ENCODE measurements around the gene MYH2.

The MYH2 gene

GRCh38 chr17:10521949-10522348 lies 27.5 kb downstream of the MYH2 start:
- no peak for TF ChIP-seq CTCF (IDR thresholded peaks at IDR 0.05; ENCODE audit: borderline replicate concordance, extremely low read depth, low read length, poor library complexity, severe bottlenecking)
- no peak for TF ChIP-seq EZH2 (IDR thresholded peaks at IDR 0.05; ENCODE audit: borderline replicate concordance, low read depth, low read length, severe bottlenecking)
- DNase-seq (no peak), ATAC-seq (ENCODE audit: insufficient read depth, low read depth) (no peak)
- H3K4me3 ChIP-seq (ENCODE audit: low read depth in 1 of 2, low read length in 2 of 2): no peak overlapping the region
- H3K4me2 ChIP-seq (ENCODE audit: insufficient read depth, low read length): no peak overlapping the region
- H2AFZ ChIP-seq (ENCODE audit: low read depth, low read length): no peak overlapping the region
- peaks cover 20% of the 10 kb centered on the region for H3K27me3 ChIP-seq (ENCODE audit: insufficient read depth, low read length, poor library complexity)
- no peaks in the 10 kb centered on the region for H3K4me1 ChIP-seq (ENCODE audit: insufficient read depth, low read length)
- H4K20me1 ChIP-seq (ENCODE audit: insufficient read depth, low read length): no peaks in the 10 kb centered on the region
- no peaks in the 10 kb centered on the region for H3K36me3 ChIP-seq (ENCODE audit: insufficient read depth, low read length)
- no peak overlapping the region for H3K27ac ChIP-seq (ENCODE audit: low read length)
- H3K79me2 ChIP-seq (ENCODE audit: insufficient read depth, low read length): no peaks in the 10 kb centered on the region
- H3K9ac ChIP-seq (ENCODE audit: low read depth, low read length): no peak overlapping the region
- no peaks in the 10 kb centered on the region for H3K9me3 ChIP-seq (ENCODE audit: insufficient read depth, low read length, severe bottlenecking)

- no peak for TF ChIP-seq EZH2 (IDR thresholded peaks at IDR 0.05; ENCODE audit: borderline replicate concordance, low read depth, low read length, severe bottlenecking)
- no peak for TF ChIP-seq CTCF (IDR thresholded peaks at IDR 0.05; ENCODE audit: borderline replicate concordance, extremely low read depth, low read length, poor library complexity, severe bottlenecking)
- DNase-seq (no peak), ATAC-seq (ENCODE audit: insufficient read depth, low read depth) (no peak)
- Histone ChIP-seq H3K4me2 (ENCODE audit: insufficient read depth, low read length) (no peak within 1 kb of the TSS), H3K9ac (ENCODE audit: low read depth, low read length) (no peak within 1 kb of the TSS), H3K36me3 (ENCODE audit: insufficient read depth, low read length) (no peaks in the 10 kb centered on the region), H4K20me1 (ENCODE audit: insufficient read depth, low read length) (no peaks in the 10 kb centered on the region), H3K9me3 (ENCODE audit: insufficient read depth, low read length, severe bottlenecking) (no peaks in the 10 kb centered on the region), H2AFZ (ENCODE audit: low read depth, low read length) (no peak within 1 kb of the TSS), H3K4me1 (ENCODE audit: insufficient read depth, low read length) (no peaks in the 10 kb centered on the region), H3K79me2 (ENCODE audit: insufficient read depth, low read length) (no peaks in the 10 kb centered on the region), H3K27ac (ENCODE audit: low read length) (no peak within 1 kb of the TSS), H3K4me3 (ENCODE audit: low read depth in 1 of 2, low read length in 2 of 2) (no peak within 1 kb of the TSS), H3K27me3 (ENCODE audit: insufficient read depth, low read length, poor library complexity) (peaks cover 20% of the 10 kb centered on the region)
Measured at GRCh38 chr17:10518271-10519037, 31.0 kb downstream of the MYH2 start, which contains the start of gene MYH1. Gene MYH1, minus strand, starts transcription at chr17:10518542. Its CDS starts 1,900 bp downstream, at chr17:10516642.

- Histone ChIP-seq H3K9me3 (ENCODE audit: insufficient read depth, low read length, severe bottlenecking) (no peaks in the 10 kb centered on the region), H3K4me1 (ENCODE audit: insufficient read depth, low read length) (no peaks in the 10 kb centered on the region), H3K4me3 (ENCODE audit: low read depth in 1 of 2, low read length in 2 of 2) (no peak overlapping the region), H3K9ac (ENCODE audit: low read depth, low read length) (no peak overlapping the region), H3K79me2 (ENCODE audit: insufficient read depth, low read length) (no peaks in the 10 kb centered on the region), H4K20me1 (ENCODE audit: insufficient read depth, low read length) (no peaks in the 10 kb centered on the region), H2AFZ (ENCODE audit: low read depth, low read length) (no peak overlapping the region), H3K36me3 (ENCODE audit: insufficient read depth, low read length) (no peaks in the 10 kb centered on the region), H3K27me3 (ENCODE audit: insufficient read depth, low read length, poor library complexity) (peaks cover 20% of the 10 kb centered on the region), H3K4me2 (ENCODE audit: insufficient read depth, low read length) (no peak overlapping the region), H3K27ac (ENCODE audit: low read length) (no peak overlapping the region)
- no peak for ATAC-seq (ENCODE audit: insufficient read depth, low read depth)
- no peak for TF ChIP-seq EZH2 (IDR thresholded peaks at IDR 0.05; ENCODE audit: borderline replicate concordance, low read depth, low read length, severe bottlenecking)
- TF ChIP-seq CTCF (IDR thresholded peaks at IDR 0.05; ENCODE audit: borderline replicate concordance, extremely low read depth, low read length, poor library complexity, severe bottlenecking): no peak
- no peak for DNase-seq
Measured at GRCh38 chr17:10516638-10517037, 32.8 kb downstream of the MYH2 start.
